ENCODE measurements around the gene PRDM8. TPM values are rescaled to one million over a fixed set of nuclear protein-coding genes. Genes with fewer than 3 reads are reported as not detected.

Gene PRDM8
- total RNA-seq, 1 donor, result 3.6 TPM

DNA sequence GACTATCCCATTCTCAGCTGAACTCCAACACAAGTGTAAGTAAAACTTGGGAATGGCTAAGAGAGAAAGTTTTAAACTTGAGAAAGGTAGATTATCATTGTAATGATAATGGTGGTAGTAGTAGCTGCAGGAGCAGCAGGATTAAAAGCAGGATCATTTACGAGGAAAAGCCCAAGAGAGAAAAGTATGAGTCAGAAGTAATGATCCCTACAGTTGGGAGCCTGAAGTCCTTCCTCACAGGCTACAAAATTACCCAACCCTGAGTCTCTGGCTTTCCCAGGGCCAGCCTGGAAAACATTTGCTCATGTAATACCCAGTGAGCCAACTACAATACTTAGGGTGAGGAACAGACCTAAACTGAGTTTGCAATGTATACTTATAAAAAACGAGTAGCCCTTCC is 4.4 kb upstream of the PRDM8 start:
- H3K27ac ChIP-seq (ENCODE audit: low read depth, low read length), result peak overlapping the region; percentile 73
- no peak overlapping the region for H3K4me3 ChIP-seq (ENCODE audit: insufficient read depth, low read length)
- peaks cover 43% of the 10 kb centered on the region for H3K79me2 ChIP-seq (ENCODE audit: insufficient read depth, low read length)
- peaks cover 38% of the 10 kb centered on the region for H3K4me1 ChIP-seq (ENCODE audit: insufficient read depth, low read length)
- DNase-seq (ENCODE audit: insufficient read length, low spot score, missing footprints), result peak; percentile 96
- no peak overlapping the region for H2AFZ ChIP-seq (ENCODE audit: low read length)
- TF ChIP-seq, protein P1, sequence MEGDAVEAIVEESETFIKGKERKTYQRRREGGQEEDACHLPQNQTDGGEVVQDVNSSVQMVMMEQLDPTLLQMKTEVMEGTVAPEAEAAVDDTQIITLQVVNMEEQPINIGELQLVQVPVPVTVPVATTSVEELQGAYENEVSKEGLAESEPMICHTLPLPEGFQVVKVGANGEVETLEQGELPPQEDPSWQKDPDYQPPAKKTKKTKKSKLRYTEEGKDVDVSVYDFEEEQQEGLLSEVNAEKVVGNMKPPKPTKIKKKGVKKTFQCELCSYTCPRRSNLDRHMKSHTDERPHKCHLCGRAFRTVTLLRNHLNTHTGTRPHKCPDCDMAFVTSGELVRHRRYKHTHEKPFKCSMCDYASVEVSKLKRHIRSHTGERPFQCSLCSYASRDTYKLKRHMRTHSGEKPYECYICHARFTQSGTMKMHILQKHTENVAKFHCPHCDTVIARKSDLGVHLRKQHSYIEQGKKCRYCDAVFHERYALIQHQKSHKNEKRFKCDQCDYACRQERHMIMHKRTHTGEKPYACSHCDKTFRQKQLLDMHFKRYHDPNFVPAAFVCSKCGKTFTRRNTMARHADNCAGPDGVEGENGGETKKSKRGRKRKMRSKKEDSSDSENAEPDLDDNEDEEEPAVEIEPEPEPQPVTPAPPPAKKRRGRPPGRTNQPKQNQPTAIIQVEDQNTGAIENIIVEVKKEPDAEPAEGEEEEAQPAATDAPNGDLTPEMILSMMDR (IDR thresholded peaks at IDR 0.05; ENCODE audit: extremely low read depth, low read depth, low read length), result no peak
- no peaks in the 10 kb centered on the region for H3K9me3 ChIP-seq (ENCODE audit: low read depth, low read length)
- no peaks in the 10 kb centered on the region for H3K36me3 ChIP-seq (ENCODE audit: insufficient read depth, low read length)
- no peaks in the 10 kb centered on the region for H3K27me3 ChIP-seq (ENCODE audit: insufficient read depth, low read length)
- no peaks in the 10 kb centered on the region for H4K20me1 ChIP-seq (ENCODE audit: insufficient read depth, low read length)
- H3K4me2 ChIP-seq (ENCODE audit: insufficient read depth, low read length), result peak overlapping the region; percentile 34

- Histone ChIP-seq H3K27ac (ENCODE audit: low read depth, low read length) (no peak overlapping the region), H3K4me2 (ENCODE audit: insufficient read depth, low read length) (no peak overlapping the region), H2AFZ (ENCODE audit: low read length) (no peak overlapping the region), H3K27me3 (ENCODE audit: insufficient read depth, low read length) (no peaks in the 10 kb centered on the region), H3K4me3 (ENCODE audit: insufficient read depth, low read length) (no peak overlapping the region), H3K4me1 (ENCODE audit: insufficient read depth, low read length) (peaks cover 27% of the 10 kb centered on the region), H4K20me1 (ENCODE audit: insufficient read depth, low read length) (no peaks in the 10 kb centered on the region), H3K9me3 (ENCODE audit: low read depth, low read length) (no peaks in the 10 kb centered on the region), H3K36me3 (ENCODE audit: insufficient read depth, low read length) (no peaks in the 10 kb centered on the region), H3K79me2 (ENCODE audit: insufficient read depth, low read length) (peaks cover 20% of the 10 kb centered on the region)
- no peak for DNase-seq (ENCODE audit: insufficient read length, low spot score, missing footprints)
- TF ChIP-seq, protein P1 (IDR thresholded peaks at IDR 0.05; ENCODE audit: extremely low read depth, low read depth, low read length), result no peak
Observed at GRCh38 chr4:80195441-80196140, 1.7 kb upstream of the PRDM8 start.

DNA sequence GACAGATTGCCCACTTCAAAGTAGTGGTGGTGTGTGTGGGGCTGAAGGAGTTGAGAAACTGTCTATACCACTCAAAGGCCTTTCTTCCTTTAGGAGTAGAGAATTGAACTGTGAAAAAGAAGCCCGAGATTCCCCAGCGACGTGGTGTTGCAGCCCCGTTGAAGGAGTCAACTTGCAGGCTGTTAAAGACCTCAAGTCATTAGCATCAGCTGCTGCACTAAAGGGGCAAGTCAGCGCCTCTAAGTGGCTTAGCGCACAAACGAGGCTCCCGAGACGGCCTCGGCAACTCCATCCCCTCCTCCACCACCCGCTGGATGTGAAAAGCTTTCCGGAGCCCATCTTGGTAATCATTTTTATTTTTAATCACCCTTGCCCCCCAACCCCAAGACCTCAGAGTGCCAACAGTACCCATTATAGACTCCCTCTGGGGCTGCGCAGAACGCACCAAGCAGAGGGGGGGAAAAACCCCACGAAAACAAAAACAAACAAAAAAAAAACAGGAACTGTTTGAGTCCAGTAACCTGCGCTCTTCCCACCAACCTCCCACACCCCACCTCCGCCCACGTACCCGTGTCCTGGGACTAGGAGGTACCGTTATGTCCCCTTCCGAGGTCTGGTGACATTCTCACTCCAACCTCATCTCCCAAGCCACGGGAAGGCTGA is 913 bp upstream of the PRDM8 start:
- H3K9me3 ChIP-seq (ENCODE audit: low read depth, low read length), result no peaks in the 10 kb centered on the region
- no peaks in the 10 kb centered on the region for H3K27me3 ChIP-seq (ENCODE audit: insufficient read depth, low read length)
- peak overlapping the region; percentile 91 for H3K4me2 ChIP-seq (ENCODE audit: insufficient read depth, low read length)
- no peak overlapping the region for H3K27ac ChIP-seq (ENCODE audit: low read depth, low read length)
- no peaks in the 10 kb centered on the region for H3K36me3 ChIP-seq (ENCODE audit: insufficient read depth, low read length)
- no peaks in the 10 kb centered on the region for H4K20me1 ChIP-seq (ENCODE audit: insufficient read depth, low read length)
- peak overlapping the region; percentile 73 for H3K4me3 ChIP-seq (ENCODE audit: insufficient read depth, low read length)
- TF ChIP-seq, protein P1 (IDR thresholded peaks at IDR 0.05; ENCODE audit: extremely low read depth, low read depth, low read length), result no peak
- DNase-seq (ENCODE audit: insufficient read length, low spot score, missing footprints), result peak; percentile 70
- peaks cover 22% of the 10 kb centered on the region for H3K4me1 ChIP-seq (ENCODE audit: insufficient read depth, low read length)
- H3K79me2 ChIP-seq (ENCODE audit: insufficient read depth, low read length), result peaks cover 17% of the 10 kb centered on the region
- peak overlapping the region; percentile 83 for H2AFZ ChIP-seq (ENCODE audit: low read length)
